HG03159 (cell line): ENCODE results near the gene GPRC5A.

ENCODE experiments used
- ATAC-seq: cut with Tn5 transposase; IDR thresholded peaks from one replicate; pipeline ENCODE4 v1.9.1; 2021; ENCODE audit warnings: mild to moderate bottlenecking, moderate library complexity; ENCODE audit not compliant: unreplicated experiment

The GPRC5A gene

GRCh38 chr12:12938541-12938940, 47.2 kb downstream of the GPRC5A start:
- no peak for ATAC-seq

- no peak for ATAC-seq
Measured at GRCh38 chr12:12939888-12940287, 48.5 kb downstream of the GPRC5A start.

DNA sequence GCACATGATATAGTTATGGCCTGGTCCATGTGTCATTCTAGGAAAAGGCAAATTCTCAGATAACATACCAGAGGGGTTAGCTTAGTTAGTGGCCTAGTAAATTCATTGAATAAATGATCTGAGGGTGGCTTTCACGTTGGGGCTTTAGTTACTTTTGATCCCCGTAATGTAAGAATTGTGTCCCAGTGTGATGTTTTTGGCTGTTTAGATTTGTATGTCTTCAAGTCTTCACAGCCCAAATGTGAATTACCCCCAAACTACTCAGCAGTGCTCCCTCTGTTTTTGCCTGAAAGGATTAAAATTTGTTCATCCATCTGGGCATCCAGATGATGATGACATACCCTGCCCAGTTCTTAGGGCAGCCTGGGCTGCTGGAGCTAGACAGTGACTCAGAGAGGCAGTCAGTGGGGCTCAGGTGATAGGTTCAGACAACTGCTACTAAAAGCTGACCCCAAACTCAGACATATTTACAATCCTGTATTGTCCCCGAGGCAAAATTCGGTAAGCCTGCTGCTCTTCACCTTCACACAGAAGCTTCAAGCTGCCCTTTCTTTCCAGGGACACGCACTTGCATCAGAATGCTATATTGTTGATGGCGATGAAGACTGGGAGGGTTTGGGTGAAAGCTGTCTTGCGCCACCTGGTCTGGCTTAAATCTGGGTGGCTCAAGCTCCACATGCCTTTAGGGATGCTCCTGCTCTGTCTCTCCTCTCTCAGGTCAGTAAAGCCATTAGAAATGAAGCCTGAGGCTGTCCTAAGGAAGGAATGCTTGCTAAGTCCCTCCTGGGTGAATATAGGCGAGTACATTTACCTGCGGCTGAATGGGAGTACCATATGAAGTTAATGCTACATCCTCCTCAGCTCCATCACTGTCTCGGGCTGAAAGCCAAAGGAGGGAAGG, 50.3 kb downstream of the GPRC5A start:
- ATAC-seq, result no peak

DNA sequence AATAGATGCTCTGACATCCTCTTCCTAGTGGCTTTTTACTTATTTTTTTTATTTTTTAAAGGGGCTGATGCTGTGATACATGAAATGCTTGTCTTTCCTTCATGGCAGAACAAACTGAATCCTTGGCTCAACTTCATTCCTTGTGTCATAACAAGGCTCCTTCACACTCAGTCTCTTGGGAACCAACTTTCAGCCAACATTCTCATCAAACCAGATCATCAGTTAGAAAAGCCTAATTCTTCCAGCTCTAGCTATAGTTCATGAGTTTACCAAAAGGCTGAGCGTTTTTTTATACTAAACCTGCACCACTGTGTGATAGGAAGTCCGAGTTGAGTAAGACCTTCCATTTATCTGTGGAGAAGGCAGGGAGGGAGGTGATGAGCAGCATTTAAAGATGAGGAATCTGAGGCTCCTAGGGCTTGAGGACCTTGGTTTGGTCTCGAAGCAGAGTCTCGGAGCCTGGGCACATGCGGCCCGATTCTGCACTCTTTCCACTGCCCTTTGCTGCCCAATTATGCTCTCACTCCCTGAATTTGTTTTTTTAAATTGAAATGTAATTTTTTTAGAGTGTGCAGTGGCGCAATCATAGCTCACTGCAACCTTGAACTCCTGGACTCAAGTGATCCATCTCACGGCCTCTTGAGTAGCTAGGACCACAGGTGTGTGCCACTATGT, 52.4 kb downstream of the GPRC5A start:
- no peak for ATAC-seq

DNA sequence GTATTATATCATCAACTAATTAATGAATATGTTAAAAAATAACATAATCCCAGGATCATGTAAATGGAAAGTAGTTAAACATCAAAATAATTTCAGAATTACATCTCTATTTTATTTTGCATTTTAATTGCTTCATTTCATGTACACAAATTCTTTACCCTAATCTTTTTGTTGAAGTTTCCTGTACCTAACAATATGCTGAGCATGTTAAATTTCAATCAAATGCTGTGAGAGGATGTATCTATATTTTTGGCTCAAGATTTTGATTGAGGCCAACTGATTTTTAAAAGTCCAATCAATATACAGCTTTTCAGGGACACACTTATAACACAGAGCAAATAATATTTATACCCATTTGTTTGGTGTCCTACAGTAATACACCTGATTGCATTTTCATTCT, 54.2 kb downstream of the GPRC5A start:
- ATAC-seq, result no peak

- no peak for ATAC-seq
Measured at GRCh38 chr12:12946686-12947355, 55.5 kb downstream of the GPRC5A start.

DNA sequence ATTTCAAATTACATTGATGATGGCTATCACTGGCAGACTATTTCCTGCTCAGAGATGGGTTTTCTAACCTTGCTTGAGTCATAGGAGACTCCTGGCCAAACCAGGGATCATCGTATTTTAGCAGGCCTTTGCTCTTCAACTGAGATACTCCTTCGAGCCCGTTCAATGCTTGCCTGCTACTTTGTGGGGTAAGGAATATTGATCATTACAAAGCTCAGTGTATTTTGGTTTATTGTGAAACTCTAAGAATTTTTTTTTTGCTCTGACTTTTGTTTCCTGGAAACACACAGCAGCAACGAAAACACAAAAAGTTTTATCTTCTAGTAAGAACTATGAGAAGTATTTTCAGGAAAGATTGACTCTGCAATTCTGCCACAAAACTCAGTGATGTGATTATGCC, 56.5 kb downstream of the GPRC5A start:
- no peak for ATAC-seq

- no peak for ATAC-seq
Measured at GRCh38 chr12:12951504-12951903, 60.1 kb downstream of the GPRC5A start.

DNA sequence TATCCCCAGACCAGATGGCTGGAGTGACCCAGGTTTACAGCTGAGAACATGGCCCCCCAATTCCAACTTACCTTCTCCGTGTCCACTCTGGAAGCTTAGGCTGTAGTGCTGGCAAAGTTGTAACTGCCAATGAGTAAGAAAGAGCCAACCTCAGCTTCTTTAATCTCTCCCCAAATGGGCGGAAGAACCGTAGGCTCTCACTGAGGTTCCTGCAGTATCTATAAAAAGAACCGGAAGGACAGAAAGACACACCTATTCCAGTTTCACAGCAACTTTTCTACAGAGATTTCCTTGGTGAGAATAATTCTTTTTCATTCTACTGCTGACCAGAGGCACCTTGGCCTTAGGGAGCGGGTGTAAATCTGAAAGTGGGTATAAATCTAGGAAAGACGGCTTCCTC, 60.7 kb downstream of the GPRC5A start, which contains the start of gene GPRC5D:
Gene GPRC5D (minus strand): TSS at position 135 of the 400 bp plus-strand sequence. CDS start 1,786 bp downstream, outside the sequence.
- ATAC-seq, result no peak

- ATAC-seq, result no peak
Measured at GRCh38 chr12:12954356-12954755, 63.0 kb downstream of the GPRC5A start.

DNA sequence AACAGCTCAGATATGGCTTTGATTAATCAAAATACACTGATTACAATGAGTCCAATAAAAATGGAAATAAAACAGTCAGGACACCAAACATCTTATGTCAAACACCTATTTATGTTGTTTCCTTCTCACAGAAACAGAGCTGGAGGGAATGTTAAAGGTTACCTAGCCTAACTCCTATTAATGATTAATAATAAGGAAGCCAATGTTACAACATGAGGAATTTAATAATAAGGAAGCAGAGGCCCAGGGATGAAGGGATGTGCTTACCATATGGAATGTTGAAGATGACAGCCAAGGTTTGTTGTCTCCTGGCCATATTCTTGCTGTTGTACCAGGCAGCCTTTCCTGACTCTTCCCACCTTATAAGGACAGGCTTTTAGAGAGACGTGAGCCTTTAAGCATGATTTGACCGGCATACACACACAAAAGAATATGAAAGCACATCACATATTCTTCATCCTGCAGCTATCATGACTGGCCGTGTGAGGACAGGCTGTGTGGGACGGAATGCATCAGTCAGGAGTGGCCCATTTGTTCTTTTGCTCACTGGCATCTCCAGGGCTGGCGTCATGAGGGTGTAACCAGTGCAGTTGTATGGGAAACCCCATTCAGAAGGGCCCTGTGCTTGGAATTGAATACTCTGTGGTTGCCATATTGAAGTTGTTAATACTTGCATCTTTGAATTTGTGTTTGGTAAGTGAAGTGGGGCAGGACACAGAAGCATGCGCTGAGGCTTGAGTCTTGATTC, 63.7 kb downstream of the GPRC5A start:
- ATAC-seq, result no peak

DNA sequence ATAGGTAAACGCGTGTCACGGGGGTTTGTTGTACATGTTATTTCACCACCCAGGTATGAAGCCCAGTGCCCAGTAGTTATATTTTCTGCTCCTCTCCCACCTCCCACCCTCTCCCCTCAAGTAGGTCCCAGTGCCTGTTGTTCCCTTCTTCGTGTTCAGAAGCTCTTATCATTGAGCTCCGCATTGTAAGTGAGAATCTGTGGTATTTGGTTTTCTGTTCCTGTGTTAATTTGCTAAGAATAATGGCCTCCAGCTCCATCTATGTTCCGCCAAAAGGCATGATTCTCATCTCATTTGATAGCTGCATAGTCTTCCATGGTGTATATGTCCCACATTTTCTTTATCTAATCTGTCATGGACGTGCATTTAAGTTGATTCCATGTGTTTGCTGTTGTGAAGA, 67.5 kb downstream of the GPRC5A start:
- no peak for ATAC-seq

GRCh38 chr12:12960639-12961209, 69.4 kb downstream of the GPRC5A start:
- no peak for ATAC-seq

GRCh38 chr12:12964255-12964654, 72.9 kb downstream of the GPRC5A start:
- no peak for ATAC-seq

GRCh38 chr12:12965836-12966235, 74.5 kb downstream of the GPRC5A start:
- no peak for ATAC-seq
